ENCODE measurements around the gene ACRV1. TPM values are rescaled to one million over a fixed set of nuclear protein-coding genes. Genes with fewer than 3 reads are reported as not detected.
"Not testable (repeated sequence)": the region's sequence is repeated elsewhere in the genome, so short reads cannot be mapped to it uniquely, and the experiment has no call there.

ACRV1 gene, protein sequence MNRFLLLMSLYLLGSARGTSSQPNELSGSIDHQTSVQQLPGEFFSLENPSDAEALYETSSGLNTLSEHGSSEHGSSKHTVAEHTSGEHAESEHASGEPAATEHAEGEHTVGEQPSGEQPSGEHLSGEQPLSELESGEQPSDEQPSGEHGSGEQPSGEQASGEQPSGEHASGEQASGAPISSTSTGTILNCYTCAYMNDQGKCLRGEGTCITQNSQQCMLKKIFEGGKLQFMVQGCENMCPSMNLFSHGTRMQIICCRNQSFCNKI
- total RNA-seq: not detected
- long read RNA-seq: 0 reads

DNA sequence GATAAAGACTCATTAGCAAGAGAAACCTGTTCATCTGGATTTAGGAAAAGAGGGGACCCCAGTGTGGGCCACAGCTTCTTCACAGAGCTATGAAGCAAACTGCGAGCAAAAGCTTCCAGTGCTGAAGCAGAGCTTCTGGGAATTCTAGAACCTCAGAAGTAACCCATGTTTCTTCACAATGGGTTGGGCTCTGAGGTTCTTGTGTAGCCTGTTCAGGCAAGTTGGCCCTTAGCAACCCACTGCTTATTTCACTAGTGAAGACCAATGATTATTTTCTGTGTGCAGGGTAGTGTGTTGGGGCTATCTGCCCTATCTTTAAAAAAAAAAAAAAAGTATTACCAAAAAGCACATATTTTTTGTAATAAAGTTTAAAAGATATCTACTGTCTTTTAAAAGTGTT lies at the start of gene ACRV1:
TSS of gene ACRV1 (minus strand) at position 101 of the 400 bp plus-strand sequence. CDS start at position 34, 67 bp downstream.
- intact Hi-C loops (cut with micrococcal nuclease): no loop called here

GRCh38 chr11:125728969-125729368 lies 48.3 kb upstream of the ACRV1 start:
- intact Hi-C loops (cut with micrococcal nuclease): no loop called here
- Histone ChIP-seq H3K27me3 (ENCODE audit: low read depth) (no peaks in the 10 kb centered on the region), H3K9me3 (replicated peaks) (no peaks in the 10 kb centered on the region), H3K27ac (replicated peaks) (no peak overlapping the region), H3K4me3 (no peak overlapping the region), H3K4me1 (no peaks in the 10 kb centered on the region), H3K36me3 (no peaks in the 10 kb centered on the region)
- DNase-seq: no peak
- no peak for TF ChIP-seq CTCF (IDR thresholded peaks at IDR 0.05; ENCODE audit: borderline replicate concordance)

More for the DNA sequence above, at the start of gene ACRV1:
- Histone ChIP-seq H3K36me3 (no peaks in the 10 kb centered on the region), H3K9me3 (replicated peaks) (no peaks in the 10 kb centered on the region), H3K27ac (replicated peaks) (no peak within 1 kb of the TSS), H3K4me1 (no peaks in the 10 kb centered on the region), H3K4me3 (no peak within 1 kb of the TSS), H3K27me3 (ENCODE audit: low read depth) (no peaks in the 10 kb centered on the region)
- no peak for DNase-seq
- TF ChIP-seq CTCF (IDR thresholded peaks at IDR 0.05; ENCODE audit: borderline replicate concordance): no peak

DNA sequence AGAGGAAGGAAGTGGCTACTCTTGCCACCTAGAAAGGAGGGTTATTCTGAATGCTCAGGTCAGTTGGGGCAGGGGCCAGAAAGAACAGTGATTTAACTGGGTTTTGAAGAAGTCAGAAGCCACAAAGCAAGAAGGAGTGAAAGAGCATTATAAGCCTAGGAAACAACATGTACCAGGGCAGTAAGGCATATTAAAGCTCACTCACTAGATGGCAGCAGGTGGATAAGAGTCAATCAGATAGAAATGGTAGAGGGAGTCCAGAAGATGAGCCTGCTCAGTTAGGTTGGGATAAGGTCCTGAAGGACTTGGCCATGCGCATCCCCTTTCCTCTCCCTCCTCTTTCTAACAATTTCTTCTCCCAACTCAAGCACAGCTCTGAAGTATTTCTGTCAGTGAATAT lies 43.5 kb upstream of the ACRV1 start:
- Histone ChIP-seq H3K4me3 (no peak overlapping the region), H3K27me3 (ENCODE audit: low read depth) (peaks cover 12% of the 10 kb centered on the region), H3K4me1 (no peaks in the 10 kb centered on the region), H3K9me3 (replicated peaks) (no peaks in the 10 kb centered on the region), H3K36me3 (no peaks in the 10 kb centered on the region), H3K27ac (replicated peaks) (no peak overlapping the region)
- DNase-seq: no peak
- intact Hi-C loops (cut with micrococcal nuclease): no loop called here
- TF ChIP-seq CTCF (IDR thresholded peaks at IDR 0.05; ENCODE audit: borderline replicate concordance): no peak

DNA sequence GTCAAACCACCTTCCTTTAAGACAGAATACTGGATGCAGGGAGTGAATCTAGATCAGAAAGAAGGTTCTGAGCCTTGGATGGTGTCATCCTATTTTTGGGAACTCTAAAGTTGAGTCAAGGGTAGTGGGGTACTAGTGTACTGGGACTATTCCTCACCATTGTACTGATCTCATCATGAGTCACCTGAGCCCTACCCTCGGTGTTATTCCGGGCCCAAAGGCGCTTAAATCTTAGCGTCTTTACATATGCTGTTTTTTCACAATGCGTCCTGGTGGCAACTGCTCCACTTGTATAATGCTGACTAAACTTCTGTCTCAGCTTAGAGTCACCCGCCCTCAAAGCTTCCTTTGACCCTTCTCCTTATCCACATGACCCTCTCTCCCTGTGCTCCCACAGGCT lies 40.1 kb upstream of the ACRV1 start:
- Histone ChIP-seq H3K4me3 (no peak overlapping the region), H3K9me3 (replicated peaks) (peaks cover 9% of the 10 kb centered on the region), H3K36me3 (no peaks in the 10 kb centered on the region), H3K4me1 (no peaks in the 10 kb centered on the region), H3K27me3 (ENCODE audit: low read depth) (peaks cover 12% of the 10 kb centered on the region), H3K27ac (replicated peaks) (no peak overlapping the region)
- TF ChIP-seq CTCF (IDR thresholded peaks at IDR 0.05; ENCODE audit: borderline replicate concordance): no peak
- no peak for DNase-seq
- intact Hi-C loops (cut with micrococcal nuclease): no loop called here

GRCh38 chr11:125704686-125705085 lies 24.0 kb upstream of the ACRV1 start:
- H3K27ac ChIP-seq (replicated peaks); H3K27me3 ChIP-seq (ENCODE audit: low read depth); intact Hi-C loops (cut with micrococcal nuclease); DNase-seq; H3K4me3 ChIP-seq; H3K4me1 ChIP-seq; H3K36me3 ChIP-seq: not testable (repeated sequence)
- peaks cover 22% of the 10 kb centered on the region for H3K9me3 ChIP-seq (replicated peaks)

DNA sequence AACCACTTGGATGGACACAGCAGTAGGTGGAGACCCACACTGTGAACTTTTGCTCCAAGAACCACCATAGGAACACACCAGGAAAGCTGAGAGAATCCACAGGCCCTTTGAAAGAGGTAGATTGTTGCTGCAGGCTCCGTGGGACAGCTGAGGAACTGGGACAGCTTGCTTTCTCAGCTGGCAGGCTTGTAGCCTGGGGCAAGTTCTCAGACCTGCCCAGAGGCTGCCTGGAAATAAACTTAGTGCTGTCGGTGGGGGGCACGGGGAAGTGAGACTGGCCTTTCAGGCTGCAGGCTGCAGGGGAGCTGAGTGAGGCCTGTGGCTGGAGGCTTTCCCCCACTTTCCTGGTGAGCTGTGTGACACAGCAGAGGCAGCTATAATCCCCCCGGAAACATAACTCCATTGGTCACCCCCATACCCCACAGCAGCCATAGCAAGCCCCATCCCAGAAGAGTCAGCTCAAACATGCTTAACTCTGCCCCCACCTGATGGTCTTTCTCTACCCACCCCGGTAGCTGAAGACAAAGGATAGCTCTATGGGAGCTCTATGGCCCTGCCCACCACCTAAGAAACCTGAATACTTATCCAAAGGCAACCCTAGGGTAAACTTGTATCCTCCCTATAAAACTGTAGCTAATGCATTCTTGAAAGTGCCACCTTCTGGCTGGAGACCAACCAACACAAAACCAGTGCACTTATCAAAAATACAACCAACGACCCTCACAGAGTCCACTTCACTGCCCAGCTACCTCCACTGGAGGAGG lies 21.4 kb upstream of the ACRV1 start:
- DNase-seq: no peak
- H3K9me3 ChIP-seq (replicated peaks): peaks cover 7% of the 10 kb centered on the region
- no peaks in the 10 kb centered on the region for H3K4me1 ChIP-seq
- no peaks in the 10 kb centered on the region for H3K36me3 ChIP-seq
- intact Hi-C loops (cut with micrococcal nuclease): no loop called here
- H3K27me3 ChIP-seq (ENCODE audit: low read depth): peaks cover 17% of the 10 kb centered on the region
- H3K4me3 ChIP-seq: no peak overlapping the region
- no peak for TF ChIP-seq CTCF (IDR thresholded peaks at IDR 0.05; ENCODE audit: borderline replicate concordance)
- no peak overlapping the region for H3K27ac ChIP-seq (replicated peaks)
